NOMO-1 treated with DMSO at 0.1 percent for 48 hours (cell line): Measurements from ENCODE around the gene RPS14.

ENCODE experiments used
- DNase-seq: peaks from one replicate; lab custom pipeline; 2025; ENCODE audit not compliant: unreplicated experiment; lab: John Stamatoyannopoulos, UW

RPS14 gene

GRCh38 chr5:150401376-150402228 is 47.9 kb downstream of the RPS14 start:
- DNase-seq, result no peak

- no peak for DNase-seq
These were observed 48.5 kb downstream of the RPS14 start for GRCh38 chr5:150401076-150401375.

DNA sequence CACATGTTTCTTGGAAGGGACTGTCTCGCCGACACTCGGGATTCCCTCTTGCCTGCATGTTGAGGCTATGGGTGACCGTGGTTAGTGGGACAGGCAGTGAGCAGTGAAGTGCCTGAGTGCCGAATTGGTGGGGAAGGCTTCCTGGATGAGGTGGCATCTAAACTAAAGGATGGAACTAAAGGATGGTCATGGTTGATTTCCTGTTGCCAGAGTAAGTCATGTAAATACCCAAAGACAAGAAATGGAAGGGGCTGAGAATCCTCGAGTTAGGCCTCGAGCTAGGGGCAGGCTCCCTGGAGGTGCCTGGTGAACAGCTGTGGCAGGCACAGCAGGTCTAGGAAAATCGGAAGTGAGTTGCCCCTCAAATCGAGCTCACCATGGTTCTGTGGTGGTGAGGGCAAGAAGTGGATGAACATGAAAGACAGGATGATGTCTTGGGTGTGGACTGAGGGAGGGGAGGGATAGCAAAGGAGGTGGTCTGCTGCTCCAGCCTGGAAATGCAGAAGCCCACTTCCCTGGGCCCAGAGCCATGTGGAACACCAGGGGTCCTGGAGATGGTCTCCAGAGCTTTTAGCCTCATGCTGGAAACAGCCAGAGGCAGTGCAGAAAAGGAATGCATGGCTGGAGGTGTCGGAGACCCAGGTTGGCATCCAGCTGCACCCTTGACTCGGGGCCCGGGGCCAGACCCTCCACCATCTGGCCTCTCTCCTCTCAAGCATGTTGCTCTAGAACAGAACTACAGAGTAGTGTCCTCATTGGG is 49.0 kb downstream of the RPS14 start:
- no peak for DNase-seq

DNA sequence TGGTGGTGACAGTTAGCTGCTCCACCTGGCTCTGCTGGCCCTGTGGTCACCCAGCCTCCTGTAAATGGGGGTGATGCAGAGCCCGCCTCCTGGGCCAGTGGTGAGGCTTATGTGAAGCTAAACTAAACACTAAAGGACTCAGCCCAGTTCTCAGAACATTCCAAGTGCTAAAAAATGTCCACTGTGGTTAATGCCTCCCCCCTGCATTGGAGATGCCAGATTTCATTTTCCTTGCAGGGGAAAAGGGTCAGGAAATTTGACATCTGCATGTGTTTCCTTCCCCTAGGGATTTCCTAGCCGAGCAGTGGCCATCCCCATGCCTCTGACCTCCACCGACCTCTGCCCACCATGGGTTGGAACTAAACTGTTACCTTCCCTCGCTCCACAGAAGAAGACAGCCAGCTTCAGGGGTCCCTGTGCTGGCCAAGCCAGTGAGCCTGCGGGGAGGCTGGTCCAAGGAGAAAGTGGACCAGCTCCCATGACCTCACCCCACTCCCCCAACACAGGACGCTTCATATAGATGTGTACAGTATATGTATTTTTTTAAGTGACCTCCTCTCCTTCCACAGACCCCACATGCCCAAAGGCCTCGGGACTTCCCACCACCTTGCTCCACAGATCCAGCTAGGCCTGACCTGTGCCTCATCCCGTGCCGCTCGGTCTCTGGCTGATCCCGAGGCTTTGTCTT is 49.9 kb downstream of the RPS14 start:
- DNase-seq, result no peak

- DNase-seq, result peak; percentile 39
These were observed 50.6 kb downstream of the RPS14 start for GRCh38 chr5:150398722-150399523.

DNA sequence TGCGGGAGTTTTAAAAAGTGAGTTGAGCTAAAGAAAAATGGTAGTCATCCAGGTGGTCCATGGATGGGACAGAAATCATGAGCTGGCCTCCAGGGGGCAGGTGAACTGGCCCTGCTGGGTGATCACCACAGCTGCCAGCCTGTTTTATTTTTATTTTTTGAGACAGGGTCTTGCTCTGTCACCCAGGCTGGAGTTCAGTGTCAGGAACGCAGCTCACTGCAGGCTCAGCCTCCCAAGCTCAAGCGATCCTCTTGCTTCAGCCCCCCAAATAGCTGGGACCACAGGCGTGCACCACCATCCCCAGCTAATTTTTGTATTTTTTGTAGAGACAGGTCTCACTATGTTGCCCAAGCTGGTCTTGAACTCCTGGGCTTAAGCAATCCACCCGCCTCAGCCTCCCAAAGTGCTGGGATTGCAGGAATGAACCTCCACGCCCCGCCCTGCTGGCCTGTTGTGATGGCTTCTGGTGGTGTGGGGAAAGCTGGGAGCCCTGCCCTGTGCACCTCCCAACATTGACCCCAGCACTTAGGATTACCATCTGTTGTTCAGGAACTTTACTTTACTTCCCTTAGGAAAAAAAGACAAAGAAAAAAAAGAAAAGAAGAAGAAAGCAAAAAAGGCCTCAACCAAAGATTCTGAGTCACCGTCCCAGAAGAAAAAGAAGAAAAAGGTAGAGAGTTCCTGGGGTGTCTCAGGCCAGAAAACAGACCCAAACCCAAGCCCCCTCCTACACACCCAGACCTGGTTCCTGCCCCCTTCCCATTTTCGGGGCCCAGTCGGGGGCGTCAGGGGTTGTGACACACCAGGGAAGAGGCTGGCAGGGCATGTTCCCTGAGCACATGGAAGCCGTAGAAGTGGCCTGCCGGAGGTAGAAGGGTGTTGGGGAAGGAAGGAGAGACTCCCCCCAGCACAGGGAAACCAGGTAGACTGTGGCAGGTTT is 51.5 kb downstream of the RPS14 start:
- DNase-seq, result no peak

- DNase-seq, result no peak
These were observed 52.3 kb downstream of the RPS14 start for GRCh38 chr5:150397146-150397781.

GRCh38 chr5:150396267-150396666 is 53.3 kb downstream of the RPS14 start:
- DNase-seq, result no peak

DNA sequence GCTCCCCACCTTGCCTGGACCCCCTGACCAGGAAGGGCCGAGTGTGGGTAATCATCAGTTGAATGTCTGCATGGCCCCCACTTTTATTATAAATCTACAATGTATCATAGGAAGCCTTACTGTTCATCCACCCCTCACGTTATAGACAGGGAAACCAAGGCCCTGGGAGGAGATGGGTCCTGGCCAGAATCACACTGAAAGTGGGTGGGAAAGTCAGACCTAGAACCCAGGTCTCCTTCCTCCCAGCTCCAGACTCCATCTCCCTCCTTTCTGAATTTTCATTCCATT is 53.9 kb downstream of the RPS14 start:
- no peak for DNase-seq

DNA sequence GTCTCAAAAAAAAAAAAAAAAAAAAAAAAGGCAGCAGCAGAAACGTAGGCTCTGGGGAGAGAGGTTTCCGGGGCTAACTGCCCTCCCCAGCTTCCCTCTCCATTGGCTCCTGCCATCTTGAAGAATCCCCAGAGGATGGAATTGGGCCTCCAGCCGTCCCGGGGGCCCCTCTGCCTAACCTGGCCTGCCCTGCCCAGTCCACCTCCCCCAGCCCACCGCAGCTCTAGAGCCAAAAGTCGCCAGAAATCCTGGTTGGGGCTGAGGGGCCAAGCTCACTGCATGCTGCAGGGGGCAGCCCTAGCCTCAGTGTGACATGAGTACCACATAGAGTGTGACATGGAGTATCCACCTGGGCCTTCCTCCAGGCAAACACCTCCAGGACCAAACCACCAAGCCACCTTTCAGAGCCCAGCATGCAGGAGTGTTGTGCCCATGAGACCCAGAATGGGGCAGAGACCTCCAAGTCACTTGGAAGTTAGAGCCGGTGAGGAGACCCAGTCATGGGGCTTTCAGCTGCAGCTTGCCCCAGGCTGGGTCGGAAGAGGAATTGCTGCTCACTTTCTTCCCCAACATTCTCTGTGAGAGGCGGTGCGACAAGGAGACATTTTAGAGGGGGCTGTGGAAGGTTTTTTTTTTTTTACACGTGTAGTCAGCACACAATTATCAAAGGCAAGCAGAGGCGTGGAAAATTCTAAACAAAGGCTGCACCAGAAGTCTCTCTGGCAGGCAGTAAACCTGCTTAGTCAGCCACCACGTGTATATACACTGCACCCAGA is 54.4 kb downstream of the RPS14 start:
- no peak for DNase-seq

- no peak for DNase-seq
These were observed 55.4 kb downstream of the RPS14 start for GRCh38 chr5:150394131-150394530.

DNA sequence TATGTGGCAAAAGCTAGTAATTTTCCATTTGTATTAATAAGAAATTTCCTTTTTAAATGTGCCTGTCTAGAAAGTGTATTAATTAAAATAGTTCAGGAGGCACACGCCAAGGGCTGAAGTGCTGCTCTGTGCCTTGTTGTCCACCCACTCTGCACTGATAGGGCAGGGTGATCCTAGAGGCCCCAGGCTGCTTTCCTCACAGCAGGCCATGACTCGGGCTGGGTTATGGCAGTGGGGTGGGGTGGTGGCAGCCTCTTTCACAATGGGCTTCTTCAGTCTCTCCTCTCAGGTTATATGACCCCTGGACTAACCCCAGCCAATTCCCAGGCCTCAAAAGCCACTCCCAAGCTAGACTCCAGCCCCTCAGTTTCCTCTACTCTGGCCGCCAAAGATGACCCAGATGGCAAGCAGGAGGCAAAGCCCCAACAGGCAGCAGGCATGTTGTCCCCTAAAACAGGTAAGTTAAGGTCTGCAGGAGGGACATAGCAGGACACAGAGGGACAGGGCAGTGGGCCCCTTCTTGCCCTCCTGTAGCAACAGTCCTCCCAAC is 56.4 kb downstream of the RPS14 start:
- DNase-seq, result no peak

- no peak for DNase-seq
These were observed 56.9 kb downstream of the RPS14 start for GRCh38 chr5:150392680-150393079.
